AG09309 (cell line): ENCODE results near the gene POLD2.

Experiments used
- DNase-seq: peaks from one replicate; pipeline ENCODE4 v3.0.0-alpha.2; 2010; ENCODE audit warnings: low read depth
- H3K4me3 ChIP-seq: 2 replicates; pipeline ENCODE4 v1.5.1; 2011; ENCODE audit warnings: mild to moderate bottlenecking, low read depth, low read length, moderate library complexity; ENCODE audit not compliant: control insufficient read depth
- CTCF ChIP-seq: IDR thresholded peaks from 2 replicates; pipeline ENCODE4 v1.5.1; 2011; ENCODE audit warnings: mild to moderate bottlenecking, low read depth, low read length, inconsistent platforms; ENCODE audit not compliant: insufficient read depth, control insufficient read depth; ENCODE audit errors: missing control alignments

Gene POLD2

GRCh38 chr7:44144426-44144967 lies 21.1 kb upstream of the POLD2 start:
- no peak for TF ChIP-seq CTCF
- no peak for DNase-seq
- H3K4me3 ChIP-seq = no peak overlapping the region

- no peak overlapping the region for H3K4me3 ChIP-seq
- TF ChIP-seq CTCF = no peak
- DNase-seq = no peak
These were observed 20.4 kb upstream of the POLD2 start for GRCh38 chr7:44143646-44144250.

GRCh38 chr7:44142028-44142427 lies 18.7 kb upstream of the POLD2 start:
- no peak overlapping the region for H3K4me3 ChIP-seq
- DNase-seq = no peak
- TF ChIP-seq CTCF = no peak

DNA sequence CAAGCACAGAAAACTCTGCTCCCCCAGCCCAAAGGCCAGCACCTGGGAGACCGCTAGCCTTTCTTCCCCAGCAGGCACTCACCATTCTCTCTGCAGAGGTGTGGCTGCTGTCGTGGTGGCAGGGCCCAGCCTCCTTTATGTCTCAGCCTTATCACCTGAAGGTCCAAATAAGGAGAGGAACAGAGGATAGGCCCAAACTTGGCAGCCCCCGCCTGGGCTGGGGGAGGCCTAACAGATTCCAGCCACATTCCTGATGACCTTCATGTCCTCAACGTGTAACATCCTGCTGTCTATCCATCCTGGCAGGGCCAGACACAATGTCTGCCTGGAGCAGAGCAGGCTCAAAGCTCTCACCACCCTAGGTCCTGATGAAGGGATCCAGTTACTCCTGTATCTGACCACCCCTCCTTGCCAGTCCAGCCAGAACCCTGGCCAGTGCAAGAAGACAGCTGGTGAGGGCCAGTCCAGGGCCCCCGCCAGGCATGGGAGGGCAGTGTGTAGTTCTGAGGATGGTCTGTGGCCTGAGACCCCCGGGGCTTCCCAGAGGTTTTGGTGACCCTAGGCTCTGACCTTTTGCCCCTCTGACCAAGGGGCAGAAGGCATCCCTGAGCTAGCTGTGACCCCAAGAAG lies 18.0 kb upstream of the POLD2 start, which contains the start of gene MYL7:
MYL7 (minus strand) TSS at position 112 of the 630 bp plus-strand sequence; CDS start at position 85, 27 bp downstream.
- no peak within 1 kb of the TSS for H3K4me3 ChIP-seq

DNA sequence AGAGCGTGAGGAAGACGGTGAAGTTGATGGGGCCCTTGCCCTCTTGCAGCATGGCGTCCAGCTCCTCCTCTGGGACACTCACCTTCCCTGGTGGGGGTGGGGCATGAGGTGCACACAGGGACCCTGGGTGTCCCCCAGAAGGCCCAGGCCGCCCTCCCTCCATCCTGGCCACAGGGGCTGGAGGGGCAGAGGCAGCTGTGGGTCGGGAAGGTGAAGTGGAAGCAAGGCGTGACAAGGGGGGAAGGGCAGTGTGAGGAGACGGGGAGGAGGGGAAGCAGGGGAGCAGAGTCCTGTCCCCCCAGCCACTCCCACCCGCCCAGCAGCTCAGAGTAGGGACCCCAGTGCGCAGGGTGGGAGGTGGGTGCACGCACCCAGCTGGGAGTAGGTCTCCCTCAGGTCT lies 17.0 kb upstream of the POLD2 start:
- no peak overlapping the region for H3K4me3 ChIP-seq
- no peak for TF ChIP-seq CTCF
- DNase-seq = no peak

More for the DNA sequence above, 18.0 kb upstream of the POLD2 start, which contains the start of gene MYL7:
- no peak for TF ChIP-seq CTCF
- DNase-seq = no peak

DNA sequence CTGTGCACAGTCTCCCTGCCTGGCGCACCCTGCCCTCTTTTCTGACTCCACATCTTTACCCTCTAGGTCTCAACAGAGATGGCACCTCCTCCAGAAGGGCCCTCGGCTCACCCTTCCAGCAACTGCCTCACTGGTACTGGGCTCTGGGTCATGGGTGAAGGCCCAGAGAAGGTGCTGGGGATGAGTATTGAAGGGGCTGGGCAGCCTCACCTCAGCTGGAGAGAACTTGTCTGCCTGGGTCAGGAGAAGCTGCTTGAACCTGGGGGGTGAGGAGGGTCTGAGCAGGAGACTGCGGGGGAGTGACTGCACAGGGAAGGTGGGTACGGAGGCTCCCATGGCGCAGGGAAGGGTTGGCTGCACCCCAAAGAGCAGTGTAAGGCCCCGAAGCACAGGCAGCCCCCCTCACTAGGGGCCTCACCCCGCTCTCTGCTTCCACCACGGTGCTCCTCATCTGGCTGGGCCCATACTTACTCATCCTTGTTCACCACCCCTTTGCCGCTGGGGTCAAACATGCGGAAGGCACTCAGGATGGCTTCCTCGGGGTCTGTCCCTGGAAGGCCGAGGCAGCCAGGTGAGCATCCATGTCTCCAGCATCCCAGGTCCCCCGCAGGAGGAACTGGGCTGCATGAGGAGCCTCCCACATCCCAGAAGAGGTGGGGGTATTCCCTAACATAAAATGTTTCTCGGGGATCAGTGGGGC lies 16.1 kb upstream of the POLD2 start:
- H3K4me3 ChIP-seq = no peak overlapping the region
- DNase-seq = no peak
- TF ChIP-seq CTCF = no peak
